HUES48 (cell line): ENCODE results near the gene NME2.

Experiments
- H3K27ac ChIP-seq: one replicate; pipeline ENCODE4 v1.7.0; 2013; ENCODE audit warnings: low read depth, low read length, inconsistent platforms
- H3K27me3 ChIP-seq: 2 replicates; pipeline ENCODE4 v1.6.1; 2013; ENCODE audit warnings: mild to moderate bottlenecking, low read length; ENCODE audit not compliant: control insufficient read depth, insufficient read depth
- H3K36me3 ChIP-seq: 2 replicates; pipeline ENCODE4 v1.6.1; 2013; ENCODE audit warnings: low read length; ENCODE audit not compliant: control insufficient read depth, insufficient read depth
- H3K4me1 ChIP-seq: 2 replicates; pipeline ENCODE4 v1.6.1; 2013; ENCODE audit warnings: mild to moderate bottlenecking, low read length; ENCODE audit not compliant: control insufficient read depth, insufficient read depth
- H3K4me3 ChIP-seq: 2 replicates; pipeline ENCODE4 v1.5.1; 2013; ENCODE audit warnings: mild to moderate bottlenecking, low read depth, low read length
- H3K9ac ChIP-seq: 2 replicates; pipeline ENCODE4 v1.6.1; 2013; ENCODE audit warnings: mild to moderate bottlenecking, low read depth, low read length, moderate library complexity
- H3K9me3 ChIP-seq: 2 replicates; pipeline ENCODE4 v1.6.1; 2013; ENCODE audit warnings: low read length; ENCODE audit not compliant: control insufficient read depth, insufficient read depth

Gene NME2

GRCh38 chr17:51214920-51215319, 48.7 kb downstream of the NME2 start:
- Histone ChIP-seq H3K9ac (no peak overlapping the region), H3K27ac (no peak overlapping the region), H3K36me3 (peaks cover 94% of the 10 kb centered on the region), H3K27me3 (no peaks in the 10 kb centered on the region), H3K4me1 (no peaks in the 10 kb centered on the region), H3K9me3 (no peaks in the 10 kb centered on the region), H3K4me3 (no peak overlapping the region)

GRCh38 chr17:51217946-51218345, 51.7 kb downstream of the NME2 start:
- Histone ChIP-seq H3K27me3 (no peaks in the 10 kb centered on the region), H3K9me3 (no peaks in the 10 kb centered on the region), H3K4me1 (no peaks in the 10 kb centered on the region), H3K27ac (no peak overlapping the region), H3K9ac (no peak overlapping the region), H3K4me3 (no peak overlapping the region), H3K36me3 (peaks cover 90% of the 10 kb centered on the region)

GRCh38 chr17:51221322-51221721, 55.1 kb downstream of the NME2 start:
- H3K27ac ChIP-seq = no peak overlapping the region
- no peaks in the 10 kb centered on the region for H3K9me3 ChIP-seq
- H3K9ac ChIP-seq = no peak overlapping the region
- H3K27me3 ChIP-seq = no peaks in the 10 kb centered on the region
- H3K4me1 ChIP-seq = no peaks in the 10 kb centered on the region
- H3K36me3 ChIP-seq = peaks cover 82% of the 10 kb centered on the region
- H3K4me3 ChIP-seq = no peak overlapping the region
